GM12801 (cell line): Measurements from ENCODE around the gene IFI30.

Source experiments
- TF ChIP-seq, protein P1 (sequence below): IDR thresholded peaks from one replicate; pipeline ENCODE4 v1.5.1; 2011; ENCODE audit warnings: control low read depth; ENCODE audit not compliant: insufficient read length; ENCODE audit errors: extremely low read depth

Gene IFI30

DNA sequence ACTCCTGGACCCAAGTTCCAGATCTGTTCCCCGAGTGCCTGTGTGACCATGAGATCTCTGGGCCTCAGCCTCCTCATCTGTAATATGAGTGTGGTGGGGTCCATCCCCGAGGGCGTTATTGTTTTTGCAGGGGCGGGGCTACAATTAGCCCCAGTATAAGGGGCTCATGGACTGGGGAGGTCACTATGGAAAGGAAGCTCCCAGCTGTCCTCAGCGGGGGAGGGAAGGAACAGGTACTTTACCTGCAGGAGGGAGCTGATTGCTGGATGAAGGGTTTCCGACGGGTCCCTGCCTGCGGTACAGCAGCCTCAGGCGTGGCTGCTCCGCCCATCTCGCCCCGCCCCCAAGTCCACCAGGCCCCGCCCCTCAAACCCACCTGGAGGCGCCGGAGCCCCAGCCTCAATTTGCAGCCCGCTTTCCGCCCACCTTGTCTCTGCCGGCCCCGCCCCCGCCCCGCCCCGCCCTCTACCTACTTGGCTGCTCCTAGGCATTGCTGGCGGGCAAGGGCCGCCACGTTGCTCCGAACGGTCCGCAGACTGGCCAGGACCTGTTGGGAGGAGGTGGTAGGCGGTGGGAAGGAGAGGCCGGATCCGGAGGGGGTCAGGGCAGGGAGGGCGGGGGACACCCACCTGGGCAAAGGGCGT is 47.1 kb downstream of the IFI30 start:
- TF ChIP-seq, protein P1, sequence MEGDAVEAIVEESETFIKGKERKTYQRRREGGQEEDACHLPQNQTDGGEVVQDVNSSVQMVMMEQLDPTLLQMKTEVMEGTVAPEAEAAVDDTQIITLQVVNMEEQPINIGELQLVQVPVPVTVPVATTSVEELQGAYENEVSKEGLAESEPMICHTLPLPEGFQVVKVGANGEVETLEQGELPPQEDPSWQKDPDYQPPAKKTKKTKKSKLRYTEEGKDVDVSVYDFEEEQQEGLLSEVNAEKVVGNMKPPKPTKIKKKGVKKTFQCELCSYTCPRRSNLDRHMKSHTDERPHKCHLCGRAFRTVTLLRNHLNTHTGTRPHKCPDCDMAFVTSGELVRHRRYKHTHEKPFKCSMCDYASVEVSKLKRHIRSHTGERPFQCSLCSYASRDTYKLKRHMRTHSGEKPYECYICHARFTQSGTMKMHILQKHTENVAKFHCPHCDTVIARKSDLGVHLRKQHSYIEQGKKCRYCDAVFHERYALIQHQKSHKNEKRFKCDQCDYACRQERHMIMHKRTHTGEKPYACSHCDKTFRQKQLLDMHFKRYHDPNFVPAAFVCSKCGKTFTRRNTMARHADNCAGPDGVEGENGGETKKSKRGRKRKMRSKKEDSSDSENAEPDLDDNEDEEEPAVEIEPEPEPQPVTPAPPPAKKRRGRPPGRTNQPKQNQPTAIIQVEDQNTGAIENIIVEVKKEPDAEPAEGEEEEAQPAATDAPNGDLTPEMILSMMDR, result no peak

GRCh38 chr19:18221815-18222725 is 48.5 kb downstream of the IFI30 start:
- TF ChIP-seq, protein P1, result no peak

- TF ChIP-seq, protein P1, result no peak
Observed at GRCh38 chr19:18223860-18224524, 50.4 kb downstream of the IFI30 start.

DNA sequence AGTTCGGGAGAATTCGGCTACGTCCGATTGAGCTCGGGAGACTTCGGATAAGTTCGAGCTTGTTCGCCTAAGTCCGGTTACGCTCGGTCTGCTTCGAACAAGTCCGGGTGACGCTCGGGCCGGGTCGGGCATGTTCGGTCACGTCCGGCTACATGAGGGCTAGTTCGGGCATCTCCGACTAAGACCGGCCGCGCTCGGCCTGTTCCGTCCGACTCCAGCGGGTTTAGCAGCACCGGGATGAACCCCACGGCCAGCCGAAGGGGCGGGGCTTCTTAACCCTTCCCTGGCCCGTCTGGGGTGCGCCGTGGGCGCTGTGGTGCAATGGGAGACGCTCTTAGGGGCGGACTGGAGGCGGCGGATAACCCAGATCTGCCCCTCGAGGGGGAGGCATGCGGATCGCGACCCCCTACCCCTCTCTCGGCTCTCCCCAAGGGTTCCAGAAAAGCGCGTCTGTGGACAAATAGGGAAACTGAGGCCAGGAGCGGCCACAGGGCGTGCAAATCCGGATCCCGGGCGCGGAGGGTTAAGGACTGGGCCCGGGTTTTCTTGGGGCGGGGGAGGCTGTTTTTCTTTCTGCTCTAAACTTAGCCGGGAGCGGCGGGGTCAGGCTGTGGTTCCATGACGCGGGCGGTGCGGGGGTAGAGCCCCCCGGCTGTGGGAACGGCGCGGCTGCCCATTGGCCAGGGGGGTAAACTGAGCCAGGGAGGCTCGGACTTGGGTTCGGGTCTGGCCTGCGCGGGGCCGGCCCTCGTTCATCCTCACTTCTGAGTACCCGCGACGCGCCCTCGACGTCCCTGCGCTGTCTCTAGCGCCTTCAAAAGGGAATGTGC is 51.1 kb downstream of the IFI30 start:
- TF ChIP-seq, protein P1, result no peak

DNA sequence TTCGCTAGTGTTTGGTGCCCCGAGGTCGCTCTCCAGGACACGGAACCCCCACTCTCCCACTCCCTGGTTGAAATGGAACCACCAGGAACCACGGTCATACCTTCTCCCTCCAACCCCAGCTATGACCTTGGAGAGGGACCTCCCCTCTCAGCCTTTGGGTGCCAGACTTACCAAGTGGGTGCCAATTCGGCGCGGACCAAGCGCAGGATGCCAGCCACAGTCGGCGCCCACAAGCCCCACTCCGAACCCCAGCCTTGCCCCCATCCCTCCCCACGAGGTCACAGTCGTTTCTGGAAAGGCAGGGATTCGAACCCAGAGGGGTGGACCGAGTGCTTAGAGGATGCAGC is 51.7 kb downstream of the IFI30 start:
- TF ChIP-seq, protein P1, result no peak

GRCh38 chr19:18225702-18226468 is 52.3 kb downstream of the IFI30 start, which contains the start of gene PDE4C:
TSS of gene PDE4C (minus strand) at chr19:18226438. CDS start at chr19:18226415, 23 bp downstream.
- TF ChIP-seq, protein P1, result no peak
